ENCODE results near the gene KPNA4. TPM values are rescaled to one million over a fixed set of nuclear protein-coding genes. Genes with fewer than 3 reads are reported as not detected.
"Not testable (repeated sequence)": the region's sequence is repeated elsewhere in the genome, so short reads cannot be mapped to it uniquely, and the experiment has no call there.

Gene KPNA4
- total and polyA plus RNA-seq, 2 of the 4 experiments (the other 2 are of a cell fraction) = 12.9 to 46.1 TPM

GRCh38 chr3:160573955-160574525 is 8.7 kb upstream of the KPNA4 start:
- H3K9me1 ChIP-seq (ENCODE audit: insufficient read depth, low read length); H3K4ac ChIP-seq (ENCODE audit: low read depth, low read length); H4K5ac ChIP-seq (ENCODE audit: low read depth, low read length); ATAC-seq (ENCODE audit: low read depth); H4K8ac ChIP-seq (ENCODE audit: low read depth in 2 of 2, low read length in 2 of 2); intact Hi-C loops (cut with micrococcal nuclease); H2BK20ac ChIP-seq (ENCODE audit: low read depth, low read length); H3K56ac ChIP-seq (ENCODE audit: extremely low read depth, insufficient read depth, low read length); H4K91ac ChIP-seq (ENCODE audit: insufficient read depth, low read depth, low read length); H2AK9ac ChIP-seq (replicated peaks; ENCODE audit: low read depth, low read length, poor library complexity); dilution Hi-C loops (cut with HindIII; ENCODE audit: low sequenced_read_pairs, unreplicated experiment); H3K79me1 ChIP-seq (ENCODE audit: low read depth in 1 of 2, low read length in 2 of 2); POLR2A ChIA-PET (ENCODE audit: unreplicated experiment); H3K27me3 ChIP-seq (ENCODE audit: control insufficient read depth, insufficient read depth, low read length); H2AK5ac ChIP-seq (ENCODE audit: low read depth, low read length); H2BK15ac ChIP-seq (ENCODE audit: low read depth, low read length); in situ Hi-C loops (cut with MboI; ENCODE audit: low sequenced_read_pairs); H4K20me1 ChIP-seq (ENCODE audit: insufficient read depth, low read length); H2BK120ac ChIP-seq (ENCODE audit: low read depth, low read length); H3K9ac ChIP-seq (ENCODE audit: low read depth, low read length); H3K4me2 ChIP-seq (ENCODE audit: low read depth, low read length); H3K18ac ChIP-seq (ENCODE audit: low read depth, low read length); H3K14ac ChIP-seq (replicated peaks; ENCODE audit: low read depth, low read length); H3K23ac ChIP-seq (ENCODE audit: low read depth, low read length); H3K4me3 ChIP-seq (ENCODE audit: insufficient read depth, low read depth, low read length); H2AFZ ChIP-seq (replicated peaks; ENCODE audit: low read length, poor library complexity); H3K9me3 ChIP-seq (ENCODE audit: control insufficient read depth, insufficient read depth, low read length); H2BK5ac ChIP-seq (ENCODE audit: low read depth, low read length, poor library complexity, severe bottlenecking); BruUV-seq (replicated peaks); H3K36me3 ChIP-seq (ENCODE audit: control insufficient read depth, insufficient read depth, low read length); DNase-seq; H3K4me1 ChIP-seq (ENCODE audit: control insufficient read depth, insufficient read depth, low read length); H3K27ac ChIP-seq (ENCODE audit: insufficient read depth, low read length): not testable (repeated sequence)
- WGBS, 2 experiments (ENCODE audit: extremely low coverage in 2 of 2, insufficient read length in 1 of 2) = 97% methylated on average over 13 of the region's 35 CpGs; no CpG with 5 or more reads in 1 of the 2 experiments
- CTCF ChIA-PET = interaction anchor here (0.5 kb wide), 1 partner anchor 731 kb away, joined by 4 read pairs; no protein-coding TSS in a partner anchor

Data from IMR-90 (cell line).